CD14-positive monocyte (primary cell): Measurements from ENCODE around the gene ABCB8. TPM values are rescaled to one million over a fixed set of nuclear protein-coding genes. Genes with fewer than 3 reads are reported as not detected.

Experiments
- DNase-seq, 3 donors: peaks; one replicate each; pipeline ENCODE4 v3.0.0-alpha.2; 2011 to 2022
- H2AFZ ChIP-seq: 2 replicates; pipeline ENCODE4 v1.6.0; 2012; ENCODE audit warnings: mild to moderate bottlenecking, low read depth, low read length, inconsistent platforms; ENCODE audit not compliant: insufficient read depth, poor library complexity, severe bottlenecking
- H3K27ac ChIP-seq, 2 donors: 1 replicate in 1 of 2; 2 replicates in 1 of 2; pipeline ENCODE4 v1.5.1; 2012 to 2013; ENCODE audit warnings: low read length in 2 of 2, control low read depth in 1 of 2, inconsistent platforms in 1 of 2, low read depth in 1 of 2, mild to moderate bottlenecking in 1 of 2
- H3K27me3 ChIP-seq, 2 donors: one replicate each; pipeline versions ENCODE4 v1.6.0 to v1.6.1; 2011 to 2013; ENCODE audit warnings: low read length in 2 of 2; ENCODE audit not compliant: control insufficient read depth in 2 of 2, insufficient read depth in 2 of 2
- H3K36me3 ChIP-seq, 2 donors: replicated peaks in 1 of 2; 1 replicate in 1 of 2; 2 replicates in 1 of 2; pipeline versions ENCODE4 v1.5.1 to v1.6.1; 2012 to 2013; ENCODE audit warnings: low read length in 2 of 2, control low read depth in 1 of 2, inconsistent platforms in 1 of 2, mild to moderate bottlenecking in 1 of 2; ENCODE audit not compliant: insufficient read depth in 2 of 2, control insufficient read depth in 1 of 2
- H3K4me1 ChIP-seq, 2 donors: 1 replicate in 1 of 2; 2 replicates in 1 of 2; pipeline versions ENCODE4 v1.5.1 to v1.6.1; 2012 to 2013; ENCODE audit warnings: low read length in 2 of 2, control low read depth in 1 of 2, inconsistent platforms in 1 of 2, mild to moderate bottlenecking in 1 of 2, moderate library complexity in 1 of 2; ENCODE audit not compliant: insufficient read depth in 2 of 2, control insufficient read depth in 1 of 2
- H3K4me2 ChIP-seq: replicated peaks from 2 replicates; pipeline ENCODE3; 2012; ENCODE audit warnings: low read length, moderate library complexity, mild to moderate bottlenecking; ENCODE audit not compliant: poor library complexity, severe bottlenecking; ENCODE audit errors: extremely low read depth
- H3K4me3 ChIP-seq, 3 experiments: fragments of 200-600 bp in 1 of 3; sonication (generic) in 1 of 3; replicated peaks in 1 of 3; 1 replicate in 2 of 3; 2 replicates in 1 of 3; pipeline ENCODE4 v1.5.1; 2011 to 2013; ENCODE audit warnings: low read length in 3 of 3, mild to moderate bottlenecking in 3 of 3, control low read depth in 2 of 3, low read depth in 2 of 3, inconsistent platforms in 1 of 3, moderate library complexity in 1 of 3
- H3K79me2 ChIP-seq: 2 replicates; pipeline ENCODE4 v1.6.0; 2012; ENCODE audit warnings: mild to moderate bottlenecking, control low read depth, inconsistent platforms, low read length, moderate library complexity; ENCODE audit not compliant: insufficient read depth
- H3K9ac ChIP-seq: 2 replicates; pipeline ENCODE4 v1.6.0; 2017; ENCODE audit warnings: low read length, mild to moderate bottlenecking; ENCODE audit not compliant: insufficient read depth, poor library complexity, severe bottlenecking
- H3K9me3 ChIP-seq, 2 donors: replicated peaks in 1 of 2; 1 replicate in 1 of 2; 2 replicates in 1 of 2; pipeline versions ENCODE4 v1.5.1 to v1.6.1; 2012 to 2013; ENCODE audit warnings: low read length in 2 of 2, control low read depth in 1 of 2; ENCODE audit not compliant: control insufficient read depth in 1 of 2, insufficient read depth in 1 of 2
- H4K20me1 ChIP-seq: 2 replicates; pipeline ENCODE4 v1.6.0; 2012; ENCODE audit warnings: mild to moderate bottlenecking, low read length, control low read depth, moderate library complexity; ENCODE audit not compliant: insufficient read depth
- H3K27ac Mint-ChIP-seq, 7 donors: one replicate each; pipeline ENCODE4 v1.8.0; 2020; ENCODE audit warnings: mild to moderate bottlenecking in 7 of 7, mixed read lengths in 7 of 7, moderate library complexity in 6 of 7, inconsistent platforms in 2 of 7
- H3K27me3 Mint-ChIP-seq, 3 donors: one replicate each; pipeline ENCODE4 v1.8.0; 2021 to 2022; ENCODE audit warnings: low read depth in 3 of 3, mild to moderate bottlenecking in 3 of 3, mixed read lengths in 3 of 3, moderate library complexity in 3 of 3, inconsistent platforms in 1 of 3
- H3K36me3 Mint-ChIP-seq, 2 donors: one replicate each; pipeline ENCODE4 v1.8.0; 2020; ENCODE audit warnings: mixed read lengths in 2 of 2, inconsistent platforms in 1 of 2, mild to moderate bottlenecking in 1 of 2
- H3K4me1 Mint-ChIP-seq: one replicate; pipeline ENCODE4 v1.8.0; 2020; ENCODE audit warnings: mild to moderate bottlenecking, mixed read lengths
- H3K4me3 Mint-ChIP-seq, 2 donors: one replicate each; pipeline ENCODE4 v1.8.0; 2020; ENCODE audit warnings: mild to moderate bottlenecking in 2 of 2, mixed read lengths in 2 of 2, moderate library complexity in 1 of 2
- H3K9me3 Mint-ChIP-seq, 7 donors: one replicate each; pipeline ENCODE4 v1.8.0; 2020 to 2022; ENCODE audit warnings: mixed read lengths in 7 of 7, mild to moderate bottlenecking in 6 of 7, moderate library complexity in 6 of 7, inconsistent platforms in 2 of 7
- WGBS: methylation state at CpG from one replicate; pipeline ENCODE4 v1.1.5; 2013; ENCODE audit warnings: missing lambda C conversion rate; ENCODE audit not compliant: insufficient coverage; 5-methylcytosine and 5-hydroxymethylcytosine counted together
- intact Hi-C, 2 donors: fragments of 100-400 bp; cut with micrococcal nuclease; formaldehyde crosslinking; loops; one replicate each; pipeline versions ENCODE4 v1.15.0 to v1.15.1; 2023
- polyA plus RNA-seq, 3 donors: library from polyadenylated mRNA; depleted of rRNA in 1 of 3; unstranded in 2 of 3; stranded (reverse) in 1 of 3; fragments of 300-500 nt in 2 of 3; fragments of >200 nt in 1 of 3; fragmentation: Illumina TruSeq in 2 of 3; gene quantifications; 1 replicate in 2 of 3; 2 replicates in 1 of 3; pipeline ENCODE4 v1.2.3, GENCODE V29; 2012 to 2021
- TF ChIP-seq, protein P1 (sequence below): fragments of 200-600 bp; IDR thresholded peaks from one replicate; pipeline ENCODE4 v1.8.0; 2022; ENCODE audit warnings: antibody characterized with exemption, mild to moderate bottlenecking

ABCB8 gene
- polyA plus RNA-seq, 3 donors = 9.3 to 19.9 (median 9.5) TPM

DNA sequence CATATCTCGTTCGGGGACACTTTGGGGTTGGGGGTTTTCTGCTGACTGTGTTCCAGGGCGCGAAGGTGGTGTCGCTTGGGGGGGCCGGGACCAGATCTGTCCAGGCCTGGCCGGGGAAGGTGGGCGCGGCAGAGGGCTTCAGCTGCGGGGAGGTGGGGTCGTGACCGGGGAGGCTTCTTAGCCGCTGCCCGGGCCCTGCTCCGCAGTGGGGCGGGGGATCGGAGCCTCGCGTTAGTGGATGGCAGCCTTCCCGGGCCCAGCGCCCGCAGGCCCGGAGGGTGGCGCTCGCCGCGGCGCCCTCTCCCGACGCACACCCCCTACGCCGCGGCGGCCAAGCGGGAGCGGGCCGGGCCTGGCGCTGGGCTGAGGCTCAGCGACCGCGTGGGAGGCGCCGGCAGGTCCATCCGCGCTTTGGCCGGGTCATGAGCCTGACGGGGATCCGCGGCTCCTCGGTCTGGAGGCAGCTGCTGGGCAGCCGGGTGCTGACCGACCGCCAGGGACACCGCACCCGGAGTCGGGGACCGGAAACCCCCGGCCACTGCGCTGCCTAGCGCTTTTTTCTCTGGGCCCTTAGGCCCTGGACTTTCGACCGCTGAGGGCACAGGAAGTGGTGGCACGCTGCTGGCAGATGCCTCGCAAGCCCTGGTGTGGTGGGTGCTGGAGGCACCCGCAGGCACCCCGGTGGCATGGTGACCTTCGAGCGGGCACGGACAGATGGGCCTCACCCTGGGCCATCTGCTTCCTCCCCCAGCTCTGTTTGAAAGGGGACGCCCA is 59.2 kb downstream of the ABCB8 start:
- under 1% methylated on average over 69 of the region's 70 CpGs for WGBS
- Histone ChIP-seq H3K9me3 (no peaks in the 10 kb centered on the region), H4K20me1 (peaks cover 54% of the 10 kb centered on the region), H3K9ac (peak overlapping the region; percentile 90), H3K36me3 (peaks cover 2 to 7% of the 10 kb centered on the region in 2 donors), H3K79me2 (peaks cover 43% of the 10 kb centered on the region), H3K27ac (peak overlapping the region; percentile 97 to 99), H3K4me3 (peak overlapping the region; percentile 73 to 98 (median 95)), H3K4me2 (peak overlapping the region; percentile 92), H2AFZ (peak overlapping the region; percentile 42), H3K4me1 (peaks cover 58 to 78% of the 10 kb centered on the region in 2 donors), H3K27me3 (no peaks in the 10 kb centered on the region)
- peaks cover 63% of the 10 kb centered on the region for H3K4me1 Mint-ChIP-seq
- peaks cover 16 to 19% of the 10 kb centered on the region in 2 donors for H3K36me3 Mint-ChIP-seq
- TF ChIP-seq, protein P1, sequence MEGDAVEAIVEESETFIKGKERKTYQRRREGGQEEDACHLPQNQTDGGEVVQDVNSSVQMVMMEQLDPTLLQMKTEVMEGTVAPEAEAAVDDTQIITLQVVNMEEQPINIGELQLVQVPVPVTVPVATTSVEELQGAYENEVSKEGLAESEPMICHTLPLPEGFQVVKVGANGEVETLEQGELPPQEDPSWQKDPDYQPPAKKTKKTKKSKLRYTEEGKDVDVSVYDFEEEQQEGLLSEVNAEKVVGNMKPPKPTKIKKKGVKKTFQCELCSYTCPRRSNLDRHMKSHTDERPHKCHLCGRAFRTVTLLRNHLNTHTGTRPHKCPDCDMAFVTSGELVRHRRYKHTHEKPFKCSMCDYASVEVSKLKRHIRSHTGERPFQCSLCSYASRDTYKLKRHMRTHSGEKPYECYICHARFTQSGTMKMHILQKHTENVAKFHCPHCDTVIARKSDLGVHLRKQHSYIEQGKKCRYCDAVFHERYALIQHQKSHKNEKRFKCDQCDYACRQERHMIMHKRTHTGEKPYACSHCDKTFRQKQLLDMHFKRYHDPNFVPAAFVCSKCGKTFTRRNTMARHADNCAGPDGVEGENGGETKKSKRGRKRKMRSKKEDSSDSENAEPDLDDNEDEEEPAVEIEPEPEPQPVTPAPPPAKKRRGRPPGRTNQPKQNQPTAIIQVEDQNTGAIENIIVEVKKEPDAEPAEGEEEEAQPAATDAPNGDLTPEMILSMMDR = peak; percentile 13
- peak overlapping the region; percentile 90 to 94 for H3K4me3 Mint-ChIP-seq
- peak overlapping the region; percentile 99 to 100 (median 99) for H3K27ac Mint-ChIP-seq
- intact Hi-C loops = loop anchor here (2.0 to 10.0 kb wide), 4 partner anchors 29 to 713 kb away; partner anchors contain the start of genes SLC4A2 (in 2 of the 2), ABCB8 (in 1 of the 2) and ZNF775 (in 1 of the 2)
- peaks cover 0 to 3% (median 0%) of the 10 kb centered on the region in 7 donors for H3K9me3 Mint-ChIP-seq
- DNase-seq = peak; percentile 63 to 82 (median 64)
- H3K27me3 Mint-ChIP-seq = peaks cover 0 to 2% (median 0%) of the 10 kb centered on the region in 3 donors

DNA sequence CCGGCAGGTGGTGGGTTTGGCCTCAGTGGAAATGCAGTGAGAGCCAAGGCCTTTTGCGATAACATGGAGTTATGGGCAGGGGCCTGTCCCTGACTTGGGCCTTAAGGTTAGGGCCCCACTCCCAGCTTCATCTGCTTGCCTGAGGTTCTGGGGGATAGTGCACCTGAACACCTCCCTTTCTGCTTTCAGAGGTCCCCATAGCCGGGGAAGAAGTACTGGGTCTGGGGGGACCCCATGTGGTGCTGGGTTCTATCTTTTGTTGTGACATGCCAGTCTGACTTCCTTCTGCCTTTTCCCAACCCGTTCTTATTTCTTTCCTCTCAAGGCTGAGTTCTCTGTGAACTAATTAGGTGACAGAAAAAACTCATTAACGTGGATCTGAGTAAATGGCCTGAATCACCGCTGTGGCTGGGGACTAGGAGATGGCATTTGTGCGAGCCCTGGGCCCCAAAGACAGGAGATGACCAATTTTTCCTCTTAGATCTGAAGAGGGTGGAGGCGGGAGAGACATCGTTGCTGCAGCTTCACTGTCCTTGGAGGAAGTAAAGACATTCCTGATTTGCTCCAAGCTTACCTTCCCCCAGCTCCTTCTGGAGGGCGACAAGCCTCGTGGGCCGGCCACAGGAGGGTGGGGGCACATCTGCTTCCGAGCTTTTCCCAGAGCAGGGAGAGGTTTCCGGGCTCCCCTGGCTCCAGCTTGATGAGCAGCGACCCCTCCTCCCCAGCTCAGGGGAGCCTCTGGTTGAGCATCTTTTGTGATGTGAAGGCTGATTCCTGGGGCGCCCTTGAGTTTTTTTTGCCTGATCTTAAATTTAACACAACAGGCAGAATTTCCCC is 60.0 kb downstream of the ABCB8 start:
- 21% methylated on average over 6 of the region's 16 CpGs for WGBS
- Histone ChIP-seq H3K4me2 (peak overlapping the region; percentile 92), H3K27me3 (no peaks in the 10 kb centered on the region), H3K4me3 (peak overlapping the region; percentile 73 to 98 (median 95)), H3K27ac (peak overlapping the region; percentile 97 to 99), H3K79me2 (peaks cover 44% of the 10 kb centered on the region), H3K36me3 (peaks cover 2 to 7% of the 10 kb centered on the region in 2 donors), H3K9ac (peak overlapping the region; percentile 90), H4K20me1 (peaks cover 62% of the 10 kb centered on the region), H3K4me1 (peaks cover 53 to 71% of the 10 kb centered on the region in 2 donors), H3K9me3 (no peaks in the 10 kb centered on the region), H2AFZ (no peak overlapping the region)
- TF ChIP-seq, protein P1 = no peak
- peak overlapping the region; percentile 99 to 100 (median 99) for H3K27ac Mint-ChIP-seq
- peaks cover 19 to 20% of the 10 kb centered on the region in 2 donors for H3K36me3 Mint-ChIP-seq
- H3K4me3 Mint-ChIP-seq = peak overlapping the region; percentile 90 to 94
- peaks cover 59% of the 10 kb centered on the region for H3K4me1 Mint-ChIP-seq
- intact Hi-C loops = loop anchor here in 1 of 2 donors (2.0 to 10.0 kb wide), 4 partner anchors 29 to 713 kb away; partner anchors contain the start of genes ABCB8, SLC4A2 and ZNF775
- H3K9me3 Mint-ChIP-seq = peaks cover 0 to 3% (median 0%) of the 10 kb centered on the region in 7 donors
- peaks cover 0 to 2% (median 0%) of the 10 kb centered on the region in 3 donors for H3K27me3 Mint-ChIP-seq
- peak; percentile 40 to 63 (median 51) for DNase-seq
